HCT116 (cell line): ENCODE data around the gene MANBA. TPM values are rescaled to one million over a fixed set of nuclear protein-coding genes. Genes with fewer than 3 reads are reported as not detected.

Experiments
- ATAC-seq: fragments of 200-7000 bp; cut with Tn5 transposase; 2 replicates; pipeline ENCODE4 v1.9.1; 2020; ENCODE audit warnings: mild to moderate bottlenecking, moderate library complexity
- BruUV-seq: library from RNA; stranded (reverse); fragments of 400-500 nt; replicated peaks from 2 replicates; lab custom pipeline; 2021; lab: Mats Ljungman, UMichigan
- CTCF ChIA-PET: fragments of 300-600 bp; sonication (Branson Sonifier 250); formaldehyde crosslinking; loops from one replicate; lab custom pipeline; 2021; ENCODE audit warnings: antibody characterized with exemption; lab: Charles Lee
- POLR2A ChIA-PET: fragments of 300-600, 350-600 bp; sonication (Branson Sonifier 250); formaldehyde crosslinking; loops from one replicate; lab custom pipeline; 2021; ENCODE audit warnings: antibody characterized with exemption; lab: Charles Lee
- RAD21 ChIA-PET, 2 experiments: fragments of 300-600 bp; sonication (Branson Sonifier 250); formaldehyde crosslinking; loops; one replicate each; lab custom pipeline; 2023; ENCODE audit warnings: low total read pairs in 2 of 2; ENCODE audit not compliant: uncharacterized antibody in 2 of 2, unreplicated experiment in 2 of 2, low non-redundant PET in 1 of 2; lab: Charles Lee
- DNase-seq: peaks from one replicate; pipeline ENCODE4 v3.0.0-alpha.2; 2010; ENCODE audit warnings: low read depth, low spot score
- H2AFZ ChIP-seq: fragments of 200-600 bp; shearing (Covaris generic), sonication (generic); 2 replicates; pipeline ENCODE4 v1.6.1; 2017; ENCODE audit warnings: low read depth, mixed run types, mixed read lengths, antibody characterized with exemption, low read length; ENCODE audit not compliant: poor library complexity, severe bottlenecking
- H3K27ac ChIP-seq: 2 replicates; pipeline ENCODE4 v1.5.1; 2012; ENCODE audit warnings: low read depth, low read length
- H3K27me3 ChIP-seq: fragments of 200-600 bp; sonication (generic); 2 replicates; pipeline ENCODE4 v1.6.1; 2016; ENCODE audit warnings: mixed run types, low read length, mixed read lengths; ENCODE audit not compliant: insufficient read depth
- H3K36me3 ChIP-seq, 2 experiments: fragments of 200-500 bp in 1 of 2; fragments of 200-600 bp in 1 of 2; sonication (Bioruptor generic) in 1 of 2; sonication (generic) in 1 of 2; 2 replicates each; pipeline versions ENCODE4 v1.5.1 to v1.6.1; 2014 to 2016; ENCODE audit warnings: low read length in 2 of 2, inconsistent platforms in 1 of 2, mixed read lengths in 1 of 2, mixed run types in 1 of 2; ENCODE audit not compliant: insufficient read depth in 2 of 2, control insufficient read depth in 1 of 2
- H3K4me1 ChIP-seq, 2 experiments: fragments of 200-600 bp in 1 of 2; sonication (generic) in 1 of 2; 2 replicates each; pipeline versions ENCODE4 v1.5.1 to v1.6.1; 2012 to 2017; ENCODE audit warnings: low read length in 2 of 2, inconsistent platforms in 1 of 2, mild to moderate bottlenecking in 1 of 2, mixed read lengths in 1 of 2, mixed run types in 1 of 2, moderate library complexity in 1 of 2; ENCODE audit not compliant: insufficient read depth in 2 of 2, control insufficient read depth in 1 of 2
- H3K4me2 ChIP-seq: fragments of 200-600 bp; sonication (generic); 2 replicates; pipeline ENCODE4 v1.6.1; 2017; ENCODE audit warnings: mixed run types, low read length, mixed read lengths
- H3K4me3 ChIP-seq, 2 experiments: fragments of 200-600 bp in 1 of 2; sonication (generic) in 1 of 2; replicated peaks in 1 of 2; 2 replicates each; pipeline ENCODE4 v1.5.1; 2011 to 2016; ENCODE audit warnings: low read length in 2 of 2, control low read depth in 1 of 2, low read depth in 1 of 2, mild to moderate bottlenecking in 1 of 2, mixed read lengths in 1 of 2, mixed run types in 1 of 2
- H3K79me2 ChIP-seq: fragments of 200-600 bp; sonication (generic); 2 replicates; pipeline ENCODE4 v1.6.1; 2017; ENCODE audit warnings: mild to moderate bottlenecking, mixed run types, low read length, moderate library complexity, mixed read lengths; ENCODE audit not compliant: insufficient read depth
- H3K9ac ChIP-seq: fragments of 200-600 bp; sonication (generic); 2 replicates; pipeline ENCODE4 v1.6.1; 2016; ENCODE audit warnings: low read length, mixed read lengths
- H3K9me2 ChIP-seq: fragments of 200-600 bp; sonication (generic), shearing (Covaris generic); 2 replicates; pipeline ENCODE4 v1.6.1; 2017; ENCODE audit warnings: mixed run types, mild to moderate bottlenecking, moderate library complexity; ENCODE audit not compliant: insufficient read depth
- H3K9me3 ChIP-seq, 2 experiments: fragments of 200-500 bp in 1 of 2; fragments of 200-600 bp in 1 of 2; sonication (Bioruptor generic) in 1 of 2; sonication (generic) in 1 of 2; 2 replicates each; pipeline ENCODE4 v1.6.1; 2014 to 2017; ENCODE audit warnings: low read length in 2 of 2, mixed read lengths in 2 of 2, inconsistent platforms in 1 of 2, low read depth in 1 of 2, mild to moderate bottlenecking in 1 of 2, mixed run types in 1 of 2, moderate library complexity in 1 of 2; ENCODE audit not compliant: control insufficient read depth in 1 of 2, insufficient read depth in 1 of 2
- H4K20me1 ChIP-seq: fragments of 200-600 bp; sonication (generic), shearing (Covaris generic); 2 replicates; pipeline ENCODE4 v1.6.1; 2017; ENCODE audit warnings: mixed run types, mild to moderate bottlenecking, moderate library complexity; ENCODE audit not compliant: insufficient read depth
- CBX3 ChIP-seq: IDR thresholded peaks from 2 replicates; pipeline ENCODE4 v1.6.1; 2012; ENCODE audit warnings: low read depth
- EGR1 ChIP-seq: IDR thresholded peaks from 2 replicates; pipeline ENCODE4 v1.6.1; 2012; ENCODE audit warnings: low read depth
- ELF1 ChIP-seq: IDR thresholded peaks from 2 replicates; pipeline ENCODE4 v1.6.1; 2012; ENCODE audit warnings: low read depth, borderline replicate concordance
- EZH2phosphoT487 ChIP-seq: fragments of 200-600 bp; IDR thresholded peaks from 2 replicates; pipeline ENCODE4 v1.6.1; 2018; ENCODE audit warnings: antibody characterized with exemption, borderline replicate concordance
- FOSL1 ChIP-seq: IDR thresholded peaks from 2 replicates; pipeline ENCODE4 v1.6.1; 2012; ENCODE audit warnings: low read depth
- POLR2A ChIP-seq: IDR thresholded peaks from 2 replicates; pipeline ENCODE4 v1.7.0; 2011; ENCODE audit warnings: borderline replicate concordance; ENCODE audit not compliant: insufficient read depth, insufficient read length; ENCODE audit errors: extremely low read depth
- SIN3A ChIP-seq: IDR thresholded peaks from 2 replicates; pipeline ENCODE4 v1.6.1; 2012; ENCODE audit warnings: low read depth
- SP1 ChIP-seq: IDR thresholded peaks from 2 replicates; pipeline ENCODE4 v1.6.1; 2012; ENCODE audit warnings: low read depth
- SRF ChIP-seq: IDR thresholded peaks from 2 replicates; pipeline ENCODE4 v1.6.1; 2012; ENCODE audit warnings: low read depth
- TCF7L2 ChIP-seq: IDR thresholded peaks from 2 replicates; pipeline ENCODE4 v1.7.0; 2011; ENCODE audit warnings: borderline replicate concordance, inconsistent platforms; ENCODE audit not compliant: insufficient read depth, insufficient read length; ENCODE audit errors: extremely low read depth
- ZFX ChIP-seq: fragments of 450-650 bp; IDR thresholded peaks from 2 replicates; pipeline ENCODE4 v1.6.1; 2017
- ZNF274 ChIP-seq: fragments of 200-500 bp; sonication (Bioruptor generic); IDR thresholded peaks from 2 replicates; pipeline ENCODE4 v1.6.1; 2014; ENCODE audit warnings: mild to moderate bottlenecking, low read depth, low read length, inconsistent platforms
- intact Hi-C: fragments of 100-400 bp; cut with micrococcal nuclease; formaldehyde crosslinking; loops from 2 replicates; pipeline ENCODE4 v1.10.0; 2022
- total RNA-seq: library from RNA; stranded (reverse); gene quantifications from one replicate; pipeline ENCODE4 v1.2.1, GENCODE V29; 2021; ENCODE audit not compliant: unreplicated experiment
- TF ChIP-seq, protein P1 (sequence below), 3 experiments: fragments of 200-600 bp in 1 of 3; sonication (generic) in 1 of 3; IDR thresholded peaks in 2 of 3; conservative IDR thresholded peaks in 1 of 3; 2 replicates each; pipeline ENCODE4 v1.5.1; 2012 to 2017; ENCODE audit warnings: low read depth in 2 of 3, low read length in 2 of 3, antibody characterized with exemption in 1 of 3, borderline replicate concordance in 1 of 3, control low read depth in 1 of 3, mild to moderate bottlenecking in 1 of 3, mixed read lengths in 1 of 3, mixed run types in 1 of 3, moderate library complexity in 1 of 3; ENCODE audit not compliant: insufficient read depth in 1 of 3
- TF ChIP-seq, protein P2 (sequence below): IDR thresholded peaks from 2 replicates; pipeline ENCODE4 v1.6.1; 2012
- TF ChIP-seq, protein P3 (sequence below): IDR thresholded peaks from 2 replicates; pipeline ENCODE4 v1.6.1; 2011; ENCODE audit warnings: mild to moderate bottlenecking, low read length, moderate library complexity; ENCODE audit not compliant: insufficient replicate concordance; ENCODE audit errors: extremely low read depth

Gene MANBA
- total RNA-seq, 1 experiment from 2014 or later = 21.3 TPM

DNA sequence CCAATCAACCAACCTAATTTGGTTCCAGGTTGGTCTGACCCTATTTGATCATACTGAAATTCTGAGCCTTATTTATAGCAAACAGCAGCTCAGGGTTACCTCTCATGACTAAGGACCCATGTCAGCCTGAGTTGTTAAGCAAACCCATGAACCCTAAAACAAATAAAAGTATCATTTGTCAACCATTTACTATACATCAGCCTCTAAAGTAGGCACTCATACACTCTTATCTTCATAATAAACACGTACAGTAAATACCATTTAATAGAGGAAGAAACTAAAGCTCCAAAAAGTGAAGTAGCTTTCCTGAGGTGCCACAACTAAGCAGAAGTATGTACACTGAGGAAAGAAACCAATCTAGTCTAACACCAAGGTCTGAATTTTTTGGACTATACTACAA is 25.2 kb downstream of the MANBA start:
- Histone ChIP-seq H3K27ac (no peak overlapping the region), H3K4me2 (no peak overlapping the region), H4K20me1 (no peaks in the 10 kb centered on the region), H3K4me1 (peaks cover 9 to 12% of the 10 kb centered on the region in 2 experiments), H3K9ac (no peak overlapping the region), H3K9me2 (no peaks in the 10 kb centered on the region), H3K36me3 (no peaks in the 10 kb centered on the region), H2AFZ (no peak overlapping the region), H3K27me3 (no peaks in the 10 kb centered on the region), H3K79me2 (no peaks in the 10 kb centered on the region; the same call in 1 of the 2 replicates), H3K9me3 (no peaks in the 10 kb centered on the region), H3K4me3 (no peak overlapping the region)
- BruUV-seq = no TSS peak
- ATAC-seq = no peak
- POLR2A ChIA-PET = no interaction called here
- no peak for DNase-seq
- intact Hi-C loops = no loop called here
- CTCF ChIA-PET = no interaction called here
- TF ChIP-seq SIN3A (no peak), ELF1 (no peak), ZNF274 (no peak)
- RAD21 ChIA-PET = no interaction called here

DNA sequence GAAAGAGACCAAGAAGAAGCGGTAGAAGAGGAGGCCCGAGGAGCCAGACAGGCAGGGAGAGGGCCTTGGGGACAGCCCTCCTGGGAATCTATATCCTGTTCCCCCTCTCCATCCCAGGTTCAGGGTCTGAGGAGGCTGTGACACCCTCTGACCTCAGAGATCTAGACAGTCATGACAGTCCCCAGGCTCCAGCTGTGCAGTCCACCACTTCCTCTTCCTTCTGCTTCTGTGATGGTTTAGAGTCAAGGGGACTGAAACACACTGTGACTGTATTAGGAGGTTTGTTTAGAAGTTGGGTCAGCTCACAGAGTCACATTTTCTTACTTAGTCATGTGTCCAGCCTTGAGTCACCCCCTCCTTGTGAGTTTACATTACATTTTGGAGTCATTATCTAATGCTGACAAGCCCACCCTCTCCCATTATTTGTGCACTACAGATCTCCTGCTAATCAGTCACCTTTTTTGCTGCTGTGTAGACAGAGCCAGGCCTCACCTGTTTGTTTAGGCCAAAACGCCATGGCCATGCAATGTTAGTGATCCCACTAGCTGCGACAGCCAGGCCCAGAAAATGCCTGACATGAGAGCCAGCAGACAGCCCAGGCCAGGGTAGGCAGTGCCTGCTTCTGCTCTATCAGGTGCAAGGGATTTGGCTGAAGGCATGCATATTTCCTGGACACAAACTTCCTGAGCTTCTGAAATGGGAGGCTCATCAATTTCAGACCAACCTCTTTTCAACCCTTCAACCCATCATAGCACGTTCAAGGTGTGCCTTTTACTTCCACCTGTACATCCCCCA is 26.0 kb downstream of the MANBA start:
- TF ChIP-seq POLR2A (no peak), SP1 (no peak), CBX3 (no peak), EGR1 (no peak), ZNF274 (no peak), EZH2phosphoT487 (no peak), SRF (no peak), ZFX (no peak), FOSL1 (no peak), TCF7L2 (no peak)
- TF ChIP-seq, protein P1, sequence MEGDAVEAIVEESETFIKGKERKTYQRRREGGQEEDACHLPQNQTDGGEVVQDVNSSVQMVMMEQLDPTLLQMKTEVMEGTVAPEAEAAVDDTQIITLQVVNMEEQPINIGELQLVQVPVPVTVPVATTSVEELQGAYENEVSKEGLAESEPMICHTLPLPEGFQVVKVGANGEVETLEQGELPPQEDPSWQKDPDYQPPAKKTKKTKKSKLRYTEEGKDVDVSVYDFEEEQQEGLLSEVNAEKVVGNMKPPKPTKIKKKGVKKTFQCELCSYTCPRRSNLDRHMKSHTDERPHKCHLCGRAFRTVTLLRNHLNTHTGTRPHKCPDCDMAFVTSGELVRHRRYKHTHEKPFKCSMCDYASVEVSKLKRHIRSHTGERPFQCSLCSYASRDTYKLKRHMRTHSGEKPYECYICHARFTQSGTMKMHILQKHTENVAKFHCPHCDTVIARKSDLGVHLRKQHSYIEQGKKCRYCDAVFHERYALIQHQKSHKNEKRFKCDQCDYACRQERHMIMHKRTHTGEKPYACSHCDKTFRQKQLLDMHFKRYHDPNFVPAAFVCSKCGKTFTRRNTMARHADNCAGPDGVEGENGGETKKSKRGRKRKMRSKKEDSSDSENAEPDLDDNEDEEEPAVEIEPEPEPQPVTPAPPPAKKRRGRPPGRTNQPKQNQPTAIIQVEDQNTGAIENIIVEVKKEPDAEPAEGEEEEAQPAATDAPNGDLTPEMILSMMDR (IDR thresholded peaks at IDR 0.05 in 2 of 3, conservative IDR thresholded peaks at IDR 0.05 in 1 of 3; ENCODE audit: borderline replicate concordance in 1 of 3, insufficient read depth in 1 of 3, low read depth in 2 of 3, low read length in 2 of 3) = no peak
- TF ChIP-seq, protein P2, sequence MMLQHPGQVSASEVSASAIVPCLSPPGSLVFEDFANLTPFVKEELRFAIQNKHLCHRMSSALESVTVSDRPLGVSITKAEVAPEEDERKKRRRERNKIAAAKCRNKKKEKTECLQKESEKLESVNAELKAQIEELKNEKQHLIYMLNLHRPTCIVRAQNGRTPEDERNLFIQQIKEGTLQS = no peak
- TF ChIP-seq, protein P3, sequence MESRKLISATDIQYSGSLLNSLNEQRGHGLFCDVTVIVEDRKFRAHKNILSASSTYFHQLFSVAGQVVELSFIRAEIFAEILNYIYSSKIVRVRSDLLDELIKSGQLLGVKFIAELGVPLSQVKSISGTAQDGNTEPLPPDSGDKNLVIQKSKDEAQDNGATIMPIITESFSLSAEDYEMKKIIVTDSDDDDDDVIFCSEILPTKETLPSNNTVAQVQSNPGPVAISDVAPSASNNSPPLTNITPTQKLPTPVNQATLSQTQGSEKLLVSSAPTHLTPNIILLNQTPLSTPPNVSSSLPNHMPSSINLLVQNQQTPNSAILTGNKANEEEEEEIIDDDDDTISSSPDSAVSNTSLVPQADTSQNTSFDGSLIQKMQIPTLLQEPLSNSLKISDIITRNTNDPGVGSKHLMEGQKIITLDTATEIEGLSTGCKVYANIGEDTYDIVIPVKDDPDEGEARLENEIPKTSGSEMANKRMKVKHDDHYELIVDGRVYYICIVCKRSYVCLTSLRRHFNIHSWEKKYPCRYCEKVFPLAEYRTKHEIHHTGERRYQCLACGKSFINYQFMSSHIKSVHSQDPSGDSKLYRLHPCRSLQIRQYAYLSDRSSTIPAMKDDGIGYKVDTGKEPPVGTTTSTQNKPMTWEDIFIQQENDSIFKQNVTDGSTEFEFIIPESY = no peak
- Histone ChIP-seq H3K27ac (no peak overlapping the region), H3K9me2 (no peaks in the 10 kb centered on the region), H3K4me2 (no peak overlapping the region), H3K4me3 (no peak overlapping the region), H3K36me3 (no peaks in the 10 kb centered on the region), H3K27me3 (no peaks in the 10 kb centered on the region), H3K4me1 (peaks cover 9 to 12% of the 10 kb centered on the region in 2 experiments), H3K9me3 (no peaks in the 10 kb centered on the region), H3K9ac (no peak overlapping the region), H4K20me1 (no peaks in the 10 kb centered on the region), H3K79me2 (no peaks in the 10 kb centered on the region; the same call in 1 of the 2 replicates), H2AFZ (no peak overlapping the region)
- ChIA-PET RAD21 (no interaction called here), POLR2A (no interaction called here), CTCF (no interaction called here)
- DNase-seq = no peak
- BruUV-seq = no TSS peak
- intact Hi-C loops = no loop called here
- ATAC-seq = no peak
